Activated CD4-positive, CD25-positive, alpha-beta regulatory T cell treated with anti-CD3 and anti-CD28 coated beads, Interleukin-2, amount 50 U/mL, for 24 hours (primary cell): ENCODE data around the gene CCSER1.

Source experiments
- ATAC-seq, 2 donors: fragments of 150-1000 bp; cut with Tn5 transposase; one replicate each; pipeline ENCODE4 v1.10.0; 2021; ENCODE audit warnings: mild to moderate bottlenecking in 1 of 2, moderate library complexity in 1 of 2

Gene CCSER1

DNA sequence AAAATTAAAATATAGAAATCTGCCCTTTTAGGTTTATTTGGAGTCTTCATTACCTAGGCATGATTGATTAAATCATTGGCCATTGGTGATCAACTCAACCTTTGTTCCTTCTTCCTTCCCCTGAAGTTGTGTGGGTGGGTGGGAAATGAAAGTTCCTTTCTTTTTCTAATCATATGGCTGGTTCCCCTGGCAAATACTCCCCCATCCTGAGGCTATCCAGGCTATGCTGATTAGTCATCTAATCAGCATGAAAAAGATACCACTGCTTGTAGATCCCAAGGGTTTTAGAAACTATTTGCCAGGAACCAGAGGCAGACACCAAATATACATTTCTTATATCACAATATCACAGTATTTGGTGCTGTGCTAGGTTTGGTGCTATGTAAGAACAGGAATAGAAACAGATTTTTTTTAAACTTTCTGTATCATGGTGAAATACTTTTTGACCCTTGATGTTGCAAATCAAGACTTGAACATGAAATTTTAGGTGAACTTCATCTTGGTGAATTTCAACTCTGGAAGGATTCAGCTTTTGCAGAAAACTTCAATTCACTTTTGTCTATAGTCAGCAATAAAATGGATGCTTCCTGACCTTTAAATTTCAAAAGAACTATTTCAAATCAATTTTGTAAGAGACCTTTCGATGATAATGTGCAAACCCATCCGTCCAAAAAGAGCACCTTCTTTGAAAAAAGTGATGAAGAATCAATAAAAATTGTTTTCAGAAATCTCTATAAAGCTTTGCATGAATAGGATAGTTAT lies 71.1 kb downstream of the CCSER1 start:
- ATAC-seq, result no peak

DNA sequence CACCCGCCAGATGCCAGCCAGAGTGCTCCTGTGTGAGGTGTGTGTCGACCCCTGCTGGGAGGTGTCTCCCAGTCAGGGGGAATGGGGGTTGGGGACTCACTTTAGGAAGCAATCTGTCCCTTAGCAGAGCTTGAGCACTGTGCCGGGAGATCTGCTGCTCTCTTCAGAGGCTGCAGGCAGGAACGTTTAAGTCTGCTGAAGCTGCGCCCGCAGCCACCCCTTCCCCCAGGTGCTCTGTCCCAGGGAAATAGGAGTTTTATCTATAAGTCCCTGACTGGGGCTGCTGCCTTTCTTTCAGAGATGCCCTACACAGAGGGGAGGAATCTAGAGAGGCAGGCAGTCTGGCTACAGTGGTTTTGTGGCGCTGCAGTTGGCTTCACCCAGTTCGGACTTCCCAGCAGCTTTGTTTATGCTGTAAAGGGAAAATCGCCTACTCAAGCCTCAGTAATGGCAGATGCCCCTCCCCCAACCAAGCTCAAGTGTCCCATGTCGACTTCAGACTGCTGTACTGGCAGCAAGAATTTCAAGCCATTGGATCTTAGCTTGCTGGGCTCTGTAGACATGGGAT lies 80.8 kb downstream of the CCSER1 start:
- no peak for ATAC-seq

DNA sequence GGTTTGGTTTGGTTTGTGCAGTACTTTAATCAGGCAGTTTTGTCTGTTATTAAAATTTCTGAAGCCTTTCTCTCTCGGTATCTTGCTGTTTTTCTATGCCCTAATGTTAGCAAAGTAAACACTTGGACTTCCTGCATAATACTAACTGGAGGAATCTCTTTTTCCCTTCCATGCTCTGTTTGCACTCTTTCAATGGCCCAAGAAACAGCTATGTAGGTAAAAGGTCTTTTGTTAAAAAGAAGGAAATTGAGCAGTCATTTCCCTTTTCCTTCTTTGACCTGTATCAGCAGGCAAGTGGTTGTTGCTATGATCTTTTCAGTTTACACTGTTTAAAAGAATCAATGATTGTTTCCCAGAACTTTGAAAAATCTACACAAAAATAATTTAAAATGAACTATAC lies 82.7 kb downstream of the CCSER1 start:
- no peak for ATAC-seq

DNA sequence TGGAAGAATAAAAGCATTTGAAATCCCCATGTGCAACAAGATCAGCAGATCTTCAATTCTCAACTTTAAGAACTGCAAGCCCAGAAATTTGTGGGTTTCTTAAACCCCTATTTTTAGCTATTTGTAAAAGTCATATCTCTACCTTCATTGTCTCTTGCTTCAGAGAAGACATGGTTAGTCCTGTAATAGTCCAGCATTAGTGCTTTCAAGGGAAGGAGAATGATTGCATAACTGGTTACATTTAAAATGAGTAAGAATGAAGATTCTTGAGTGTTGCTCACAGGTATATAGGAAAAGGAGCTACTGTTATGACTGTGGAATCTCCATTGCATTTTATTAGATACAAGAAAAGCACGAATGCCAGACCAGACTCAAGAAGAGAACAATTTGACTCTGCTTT lies 84.0 kb downstream of the CCSER1 start:
- no peak for ATAC-seq

DNA sequence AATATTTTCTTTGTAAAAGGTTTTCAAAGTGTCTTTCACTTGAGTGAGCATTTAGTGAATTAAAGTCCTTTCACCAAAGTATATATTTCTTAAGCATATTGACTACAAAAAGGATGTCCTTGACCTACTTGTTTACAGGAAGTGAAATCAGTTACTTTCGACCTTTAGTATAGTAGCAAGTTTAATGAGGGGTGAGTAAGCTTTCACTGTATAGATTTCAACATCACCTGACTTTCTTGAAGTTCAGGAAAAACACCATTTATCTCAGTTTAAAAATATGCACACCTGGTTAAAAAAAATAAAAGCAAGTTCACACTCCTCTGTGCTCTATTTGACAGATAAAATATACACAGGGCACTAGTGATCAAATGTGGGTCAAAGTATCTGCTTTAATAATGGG lies 88.1 kb downstream of the CCSER1 start:
- ATAC-seq, result no peak

DNA sequence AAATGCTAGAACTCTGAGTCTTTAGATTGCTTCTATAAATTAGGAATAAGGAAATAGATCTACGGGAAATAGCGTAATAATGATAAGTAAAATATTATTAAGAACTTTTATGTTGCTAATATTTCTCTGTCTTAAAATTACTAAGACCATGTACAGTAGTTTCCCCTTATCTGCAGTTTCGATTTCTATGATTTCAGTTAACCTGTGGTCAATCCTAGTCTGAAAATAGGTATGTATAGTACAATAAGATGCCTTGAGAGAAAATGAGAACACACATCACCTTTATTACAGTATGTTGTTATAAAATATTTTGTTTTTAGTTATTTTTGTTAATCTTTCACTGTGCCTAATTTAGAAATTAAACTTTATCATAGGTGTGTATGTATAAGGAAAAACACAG lies 92.6 kb downstream of the CCSER1 start:
- ATAC-seq, result no peak

DNA sequence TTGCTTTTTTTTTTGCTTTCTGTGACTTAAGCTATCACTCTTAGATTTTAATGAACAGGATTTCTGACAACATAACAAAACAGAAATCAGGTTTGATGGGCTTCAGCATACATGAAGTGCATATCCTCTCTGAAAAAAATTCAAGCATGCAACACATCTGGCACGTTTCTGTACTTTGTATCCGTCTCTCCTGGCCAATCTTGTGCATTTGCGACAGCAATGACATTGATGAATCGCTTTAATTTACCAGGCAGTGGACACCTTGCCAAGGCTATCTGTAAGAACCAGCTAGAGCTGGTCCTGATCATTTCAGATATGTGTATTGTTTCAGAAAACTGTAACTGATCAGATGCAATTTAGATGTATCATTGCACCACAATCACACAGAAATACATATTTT lies 93.3 kb downstream of the CCSER1 start:
- no peak for ATAC-seq

DNA sequence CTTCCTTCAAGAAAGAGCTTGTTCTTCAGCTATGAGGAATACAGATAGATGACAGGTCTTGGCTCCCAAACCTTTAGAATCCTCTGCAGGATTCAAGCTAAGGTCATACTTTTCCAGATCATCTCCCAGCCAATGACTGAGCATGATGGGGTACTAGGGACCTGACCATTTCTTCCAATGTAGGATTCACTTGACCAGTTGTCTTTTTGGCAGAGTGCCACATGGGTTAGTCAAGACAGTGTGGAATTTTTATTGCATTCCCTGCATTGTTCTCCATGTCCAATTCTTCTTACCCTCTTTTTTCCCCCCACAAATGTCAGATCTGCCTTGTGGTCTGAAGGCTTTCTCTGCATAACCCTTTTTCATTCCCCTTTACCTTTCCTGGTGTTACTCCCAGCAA lies 99.5 kb downstream of the CCSER1 start:
- ATAC-seq, result no peak

DNA sequence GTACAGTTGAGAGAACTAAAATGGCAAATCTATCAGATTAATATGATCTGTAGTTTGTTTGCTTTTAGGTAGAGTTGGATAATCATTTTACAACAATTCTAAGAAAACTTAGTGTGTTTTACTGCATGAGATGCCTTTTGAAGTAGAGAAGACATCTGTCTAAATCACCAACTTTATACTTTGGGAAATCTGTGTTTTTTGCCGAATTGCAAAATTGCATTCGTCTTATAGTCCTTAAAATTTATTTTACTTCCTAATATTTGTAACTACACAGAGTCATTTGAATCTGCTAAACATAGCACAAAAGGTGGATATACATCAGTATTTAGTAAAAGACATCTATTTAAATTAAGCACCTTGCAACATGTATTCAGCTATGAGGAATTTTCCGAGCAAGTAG lies 100.0 kb downstream of the CCSER1 start:
- no peak for ATAC-seq

DNA sequence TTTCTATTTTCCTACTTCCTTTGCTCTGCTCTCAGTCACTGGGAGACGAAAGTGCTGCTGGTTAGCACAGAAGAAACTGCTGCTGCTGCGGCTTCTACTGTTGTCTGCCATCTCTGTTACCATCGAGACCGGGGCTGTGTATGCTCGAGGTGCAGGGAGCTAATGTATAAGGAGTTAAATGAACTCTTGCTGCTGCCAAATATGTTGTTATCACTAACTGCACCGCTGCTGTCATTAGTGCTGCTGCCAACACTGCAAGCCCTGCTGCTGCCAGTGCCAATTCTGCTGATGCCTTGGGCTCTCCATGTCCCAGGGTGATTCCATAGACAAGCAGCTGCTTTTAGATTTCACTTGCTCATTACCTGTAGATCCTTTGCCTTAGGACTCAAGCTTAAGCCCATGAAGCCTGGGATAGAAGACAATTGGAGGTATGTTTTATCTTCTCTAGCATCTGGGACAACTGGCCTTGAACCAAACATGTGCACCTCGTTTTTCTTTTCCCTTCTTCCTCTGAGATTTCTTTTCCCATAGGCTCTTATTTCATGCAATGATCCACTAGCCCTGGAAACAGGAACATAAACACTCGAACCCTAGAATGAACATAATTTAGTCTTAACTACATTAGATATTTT lies 107.8 kb downstream of the CCSER1 start:
- ATAC-seq, result no peak

DNA sequence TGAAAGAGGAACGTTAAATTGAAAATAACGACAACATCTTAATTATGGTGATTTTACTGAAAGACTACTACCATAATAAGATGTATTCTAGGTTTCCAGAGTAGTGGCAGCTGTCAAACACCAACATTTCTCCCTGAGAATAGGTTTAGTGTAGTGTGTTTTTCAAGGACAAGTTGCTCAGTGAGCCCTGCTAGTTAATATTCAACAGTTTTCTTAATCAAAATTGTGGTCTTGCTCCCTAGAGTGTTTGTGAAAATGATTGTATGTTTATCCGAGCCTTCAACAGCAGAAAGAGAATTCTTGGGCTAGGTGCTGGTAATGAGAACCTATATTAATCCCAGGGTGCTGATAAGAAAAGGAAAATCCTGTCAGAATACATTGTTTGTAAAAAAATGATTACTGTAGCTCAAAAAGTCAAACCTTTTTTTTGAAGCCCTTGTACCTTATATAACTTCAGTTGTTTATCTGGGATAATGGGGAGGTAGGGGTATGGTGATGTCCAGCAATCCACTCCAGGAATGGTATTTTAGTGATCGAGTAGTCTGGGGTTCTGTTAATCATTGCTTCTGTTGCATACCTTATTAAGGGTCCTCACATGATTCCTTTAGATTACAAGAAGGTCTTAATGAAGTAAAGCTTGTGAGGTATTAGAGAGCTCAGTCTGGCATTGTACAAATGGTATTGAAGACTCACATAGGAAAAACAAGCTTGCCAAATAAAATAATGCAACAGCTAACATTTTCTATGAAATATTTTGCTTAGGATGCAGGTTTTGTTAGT lies 110.7 kb downstream of the CCSER1 start:
- no peak for ATAC-seq

DNA sequence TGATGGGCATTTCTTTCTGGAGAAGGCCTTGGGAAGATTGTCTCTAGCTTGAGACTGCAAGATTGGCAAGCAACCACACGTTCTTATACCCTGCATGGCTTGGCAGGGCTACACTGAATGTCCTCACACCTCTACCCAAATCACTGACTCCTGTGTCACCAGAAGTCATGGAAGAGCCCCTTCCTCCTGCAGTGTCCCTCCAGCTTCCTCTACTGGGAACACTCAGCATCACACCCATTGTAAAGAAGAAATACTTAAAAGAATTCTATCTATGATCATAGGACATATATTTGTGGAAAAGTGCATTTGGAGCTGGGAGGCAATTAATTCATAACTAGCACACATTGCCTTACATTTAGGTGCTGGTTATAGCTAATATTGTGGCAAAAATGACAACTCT lies 113.1 kb downstream of the CCSER1 start:
- no peak for ATAC-seq

DNA sequence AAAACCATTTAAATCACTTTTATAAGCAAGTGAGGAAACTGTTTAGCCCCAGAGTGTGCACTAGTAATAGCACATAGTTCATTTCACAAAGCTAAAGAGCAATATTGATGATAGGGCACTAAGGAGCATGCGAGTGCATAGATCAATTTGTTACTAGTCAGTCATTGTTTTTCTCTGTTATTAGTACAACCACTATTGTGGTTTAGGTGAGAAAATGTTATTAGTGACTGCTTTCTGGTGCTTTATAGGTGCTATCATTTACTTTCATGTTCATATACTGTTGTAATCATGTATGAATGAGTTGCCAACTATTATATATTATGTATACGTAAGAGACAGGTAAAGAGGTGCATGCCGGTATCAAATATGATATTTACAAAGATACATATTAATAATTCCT lies 113.8 kb downstream of the CCSER1 start:
- no peak for ATAC-seq

DNA sequence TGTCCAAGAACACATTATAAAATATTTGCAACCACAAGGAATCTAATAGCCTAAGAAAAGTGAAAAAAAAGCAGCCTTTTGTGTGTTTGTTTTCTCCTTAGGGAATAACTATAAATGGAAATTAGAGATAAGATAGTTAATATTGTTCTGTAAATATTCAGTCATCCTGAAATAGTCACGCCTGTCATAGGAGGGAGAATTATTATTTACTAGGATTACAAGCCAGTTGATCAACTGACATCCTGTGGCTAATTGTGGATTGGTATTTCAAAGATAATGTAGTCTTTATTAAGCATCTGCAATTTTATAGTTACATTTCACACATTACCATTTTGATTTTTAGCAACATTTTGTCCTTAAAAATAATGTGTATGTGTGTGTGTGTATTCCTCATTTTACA lies 118.6 kb downstream of the CCSER1 start:
- no peak for ATAC-seq

DNA sequence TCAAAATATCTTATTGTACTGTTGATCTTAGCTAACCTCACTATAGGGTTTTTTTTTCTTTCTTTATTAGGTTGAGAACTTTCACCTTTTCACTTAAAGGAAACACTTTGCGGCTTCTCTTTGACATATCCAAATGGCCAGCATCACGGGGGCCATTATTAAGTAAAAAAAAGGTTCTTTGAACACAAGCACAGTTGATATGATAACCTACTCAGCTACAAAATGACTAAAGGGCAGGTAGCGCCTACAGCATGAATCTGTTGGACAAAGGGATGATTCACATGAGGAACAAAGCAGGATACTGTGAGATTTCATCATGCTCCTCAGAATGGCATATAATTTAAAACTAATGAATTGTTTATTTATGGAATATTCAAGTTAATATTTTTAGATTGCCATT lies 119.6 kb downstream of the CCSER1 start:
- ATAC-seq, result no peak

DNA sequence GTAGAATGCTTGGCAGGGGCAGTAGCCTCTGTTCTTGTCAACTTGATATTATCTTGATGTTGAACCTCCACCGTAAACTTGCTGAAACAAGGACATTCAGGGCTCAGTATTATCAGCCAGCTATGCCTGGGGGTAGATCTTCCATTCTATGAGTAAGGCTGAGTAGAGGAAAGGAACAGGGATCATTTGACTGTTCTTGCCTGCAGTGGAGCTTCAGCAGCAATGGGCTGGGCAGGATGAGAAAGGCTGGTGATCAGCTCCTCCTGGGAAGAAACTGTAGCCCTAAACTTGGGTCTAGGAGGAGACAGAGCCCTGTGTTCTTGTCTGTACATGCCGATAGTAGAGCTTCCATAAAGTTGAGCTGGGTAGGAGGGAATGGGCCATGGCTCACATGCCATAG lies 127.2 kb downstream of the CCSER1 start:
- no peak for ATAC-seq

DNA sequence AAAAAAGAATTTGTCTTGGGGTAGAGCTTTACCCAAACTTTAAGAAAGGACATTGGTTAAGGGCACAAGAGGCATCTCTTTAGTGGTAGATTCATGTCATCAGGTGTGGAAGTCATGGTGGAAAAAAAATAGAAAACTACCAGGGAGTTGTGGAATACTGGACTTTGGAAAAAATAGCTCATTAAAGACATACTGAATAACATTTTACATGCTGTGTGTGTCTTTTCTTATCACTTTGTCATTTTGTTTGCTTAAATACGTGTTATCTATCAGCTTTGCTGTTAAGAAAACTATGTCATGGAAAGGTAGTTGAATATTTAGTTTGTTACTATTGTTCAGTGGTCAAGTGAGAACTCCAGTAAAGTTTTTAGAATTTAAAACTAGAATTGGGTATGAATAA lies 147.0 kb downstream of the CCSER1 start:
- ATAC-seq, result no peak

DNA sequence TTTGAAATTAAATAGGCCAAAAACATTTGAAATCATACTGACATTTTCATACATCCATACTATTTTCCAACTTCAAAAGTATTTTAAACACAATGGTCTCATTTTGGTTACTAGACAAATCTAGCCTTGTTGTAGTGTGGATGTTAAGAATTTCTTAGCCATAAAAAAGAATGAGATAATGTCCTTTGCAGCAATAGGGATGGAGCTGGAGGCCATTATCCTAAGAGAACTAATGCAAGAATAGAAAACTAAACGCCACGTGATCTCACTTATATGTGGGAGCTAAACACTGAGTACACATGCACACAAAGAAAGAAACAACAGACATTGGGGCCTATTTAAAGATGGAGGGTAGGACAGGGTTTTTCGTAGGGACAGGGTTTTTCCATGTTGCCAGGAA lies 153.8 kb downstream of the CCSER1 start:
- ATAC-seq, result no peak

DNA sequence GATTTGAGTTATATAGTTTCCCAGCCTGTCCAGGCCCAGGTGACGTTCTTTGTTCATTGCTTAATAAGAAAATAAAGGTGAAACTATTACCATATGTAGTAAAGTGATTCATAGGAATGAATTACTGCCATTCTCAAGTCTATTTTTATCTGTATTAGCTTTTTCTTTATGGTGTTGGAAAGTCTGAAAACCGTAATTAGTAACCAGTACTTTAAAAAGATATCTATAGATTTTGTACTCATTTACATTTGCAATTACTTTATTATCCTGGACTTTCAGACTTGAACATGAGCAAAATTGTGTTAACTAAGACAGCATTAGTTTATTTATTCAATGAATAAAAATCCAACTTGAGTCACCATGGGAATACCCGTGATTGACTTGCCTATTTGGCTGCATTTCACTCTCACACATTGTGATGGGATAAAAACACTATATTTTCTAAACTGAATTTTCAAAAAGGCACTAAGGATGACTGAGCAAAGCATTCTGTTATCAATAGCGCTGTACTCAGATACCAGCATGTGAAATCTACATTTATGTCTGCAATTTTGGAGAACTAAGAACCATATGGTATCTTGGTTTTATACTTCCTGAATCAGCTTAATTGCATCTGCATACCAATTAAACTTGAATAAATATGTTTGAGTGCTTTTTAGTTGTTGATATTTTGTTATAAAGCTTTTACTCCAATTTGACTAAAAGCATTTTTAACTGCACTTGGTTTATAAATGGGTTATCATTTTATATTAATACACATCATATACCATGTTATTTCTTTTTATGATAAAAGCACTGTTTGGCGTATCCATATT lies 154.6 kb downstream of the CCSER1 start:
- no peak for ATAC-seq

DNA sequence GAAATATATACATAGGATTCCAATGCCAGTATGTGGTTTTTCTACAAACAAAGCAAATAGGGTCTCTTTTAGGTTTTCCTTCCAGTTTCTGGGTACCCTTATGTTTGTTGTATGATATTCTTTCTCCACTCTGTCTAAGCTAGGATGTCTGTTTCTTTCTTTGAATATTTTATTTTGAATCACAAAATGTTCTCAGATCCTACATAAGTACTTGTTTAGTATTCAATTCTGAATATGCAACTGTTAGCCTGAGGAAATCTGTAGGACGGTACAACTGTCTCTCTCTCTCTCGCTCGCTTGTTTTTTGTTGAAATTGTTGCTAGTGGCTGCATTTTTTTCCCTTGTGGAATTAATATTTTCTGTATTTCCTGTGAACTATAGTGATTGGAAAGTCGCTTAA lies 163.2 kb downstream of the CCSER1 start:
- no peak for ATAC-seq

DNA sequence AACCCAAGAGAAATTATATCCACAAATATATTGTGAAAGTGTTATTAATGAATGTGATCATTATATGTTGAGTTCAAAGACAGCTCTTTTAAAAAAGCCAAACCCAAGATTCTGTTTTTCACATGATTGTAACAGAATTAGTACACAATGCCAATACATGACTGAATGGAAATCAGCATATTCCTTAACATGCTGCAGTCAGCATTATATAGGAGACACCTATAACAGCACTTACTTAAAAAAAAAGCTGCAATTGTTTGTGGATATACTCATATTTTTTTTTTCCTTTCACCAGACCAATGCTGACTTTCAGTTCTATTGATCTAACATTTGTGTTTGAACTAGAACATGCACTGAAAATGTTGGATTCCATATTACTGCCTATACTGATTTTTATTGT lies 165.2 kb downstream of the CCSER1 start:
- ATAC-seq, result no peak

DNA sequence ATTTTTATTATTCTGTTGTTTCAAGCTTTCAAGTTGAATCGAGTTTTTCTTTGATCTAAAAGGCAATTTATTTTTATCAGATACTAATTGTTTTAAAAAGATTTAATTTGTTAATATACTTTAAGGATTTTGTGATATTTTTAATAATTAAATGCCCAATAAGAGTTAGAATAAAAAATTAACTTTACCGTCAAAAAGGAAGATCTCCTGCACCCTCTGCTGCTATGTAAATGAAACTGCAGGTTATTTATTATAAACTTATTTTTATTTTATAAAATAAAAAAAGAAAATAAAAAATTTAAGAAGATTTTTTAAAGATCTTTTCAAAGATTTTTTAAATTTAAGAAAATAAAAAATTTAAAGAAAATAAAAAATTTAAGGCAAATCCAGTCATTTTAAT lies 166.1 kb downstream of the CCSER1 start:
- ATAC-seq, result no peak

DNA sequence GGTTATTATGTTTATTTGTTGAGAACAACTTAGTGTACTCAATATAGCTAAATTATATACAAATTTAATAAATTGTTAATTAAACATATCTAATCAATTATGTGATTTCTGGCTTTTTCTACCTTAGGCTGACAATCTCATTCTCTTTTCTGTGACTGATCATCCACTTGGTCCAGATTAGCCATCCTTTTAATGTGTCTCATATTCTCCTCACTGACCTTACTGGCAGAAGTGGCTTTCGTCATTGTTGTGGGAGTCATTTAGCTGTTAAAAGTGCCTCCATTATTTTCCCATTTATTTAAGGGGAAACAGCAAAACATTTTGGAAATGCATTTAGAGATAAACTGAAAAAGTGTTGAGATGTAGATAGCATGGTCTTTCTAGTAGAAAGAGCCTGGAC lies 172.2 kb downstream of the CCSER1 start:
- ATAC-seq, result no peak
